Breast epithelium (tissue), 3 donors: Measurements from ENCODE around the gene KCNQ5.

Experiments used
- CTCF ChIP-seq, 3 donors: fragments of 450-650 bp; IDR thresholded peaks; one replicate each; pipeline ENCODE4 v1.5.1; 2016 to 2017; ENCODE audit warnings: antibody characterized with exemption in 3 of 3, mild to moderate bottlenecking in 3 of 3, moderate library complexity in 3 of 3
- POLR2A ChIP-seq: fragments of 450-650 bp; IDR thresholded peaks from one replicate; pipeline ENCODE4 v1.6.1; 2016; ENCODE audit warnings: antibody characterized with exemption, mild to moderate bottlenecking, moderate library complexity

DNA sequence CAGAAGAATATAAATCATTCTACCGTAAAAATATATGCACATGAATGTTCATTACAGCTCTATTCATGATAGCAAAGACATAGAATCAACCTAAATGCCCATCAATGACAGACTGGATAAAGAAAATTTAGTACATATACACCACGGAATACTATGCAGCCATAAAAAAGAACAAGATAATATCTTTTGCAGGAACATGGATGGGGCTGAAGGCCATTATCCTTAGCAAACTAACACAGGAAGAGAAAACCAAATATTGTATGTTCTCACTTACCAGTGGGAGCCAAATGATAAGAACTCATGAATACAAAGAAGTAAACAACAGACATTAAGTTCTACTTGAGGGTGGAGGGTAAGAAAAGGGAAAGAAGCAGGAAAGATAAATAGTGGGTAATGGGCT, 595.0 kb downstream of the KCNQ5 start:
- TF ChIP-seq POLR2A (no peak), CTCF (IDR thresholded peaks at IDR 0.05) (no peak)
